ENCODE data around the gene MBD1. TPM values are rescaled to one million over a fixed set of nuclear protein-coding genes. Genes with fewer than 3 reads are reported as not detected.

MBD1 gene
- polyA plus RNA-seq, 1 of the 3 experiments (the other 2 are of a cell fraction): 72.3 TPM

- WGBS (ENCODE audit: low lambda C conversion rate): 2% methylated on average over 23 of the region's 26 CpGs
- H3K79me2 ChIP-seq (ENCODE audit: insufficient read depth): no peaks in the 10 kb centered on the region
- H3K36me3 ChIP-seq (replicated peaks in 1 of 2; ENCODE audit: control insufficient read depth in 1 of 2, insufficient read depth in 2 of 2, low read length in 1 of 2): no peaks in the 10 kb centered on the region
- H4K20me1 ChIP-seq (ENCODE audit: insufficient read depth): no peaks in the 10 kb centered on the region
- TF ChIP-seq NRF1 (IDR thresholded peaks at IDR 0.05; ENCODE audit: low read depth, low read length) (peak; percentile 80), MXI1 (IDR thresholded peaks at IDR 0.05; ENCODE audit: low read depth, low read length) (peak; percentile 99), RFX5 (IDR thresholded peaks at IDR 0.05; ENCODE audit: low read length) (peak; percentile 95), MAX (IDR thresholded peaks at IDR 0.05; ENCODE audit: low read depth) (peak; percentile 63), ZBTB33 (IDR thresholded peaks at IDR 0.05; ENCODE audit: borderline replicate concordance, low read depth) (no peak), FOXM1 (IDR thresholded peaks at IDR 0.05; ENCODE audit: low read depth) (no peak), POLR2AphosphoS5 (IDR thresholded peaks at IDR 0.05; ENCODE audit: low read depth, low read length) (peak; percentile 58; the same call in 1 of the 2 replicates), SIN3A (IDR thresholded peaks at IDR 0.05; ENCODE audit: borderline replicate concordance, low read depth, low read length) (0 out of 2 replicates have a peak, but pooled peaks have one; percentile 45), USF1 (IDR thresholded peaks at IDR 0.05; ENCODE audit: borderline replicate concordance, low read depth) (no peak; the same call in 1 of the 2 replicates), ELF1 (IDR thresholded peaks at IDR 0.05) (no peak), SMC3 (IDR thresholded peaks at IDR 0.05; ENCODE audit: low read depth, low read length) (no peak), PBX3 (IDR thresholded peaks at IDR 0.05) (no peak), FOXJ3 (CRISPR knock-in tag; IDR thresholded peaks at IDR 0.05) (no peak)
- 0 out of 2 replicates have a peak, but pooled peaks cover 4% of the 10 kb centered on the region for H3K9me3 ChIP-seq
- H3K27me3 ChIP-seq (ENCODE audit: insufficient read depth): peaks cover 6% of the 10 kb centered on the region; the same call in 1 of the 2 replicates
- no peaks in the 10 kb centered on the region for H3K9me2 ChIP-seq
- H2AFZ ChIP-seq (ENCODE audit: low read depth): peak overlapping the region; percentile 80
- CTCF ChIA-PET: interaction anchor here (0.7 to 2.5 kb wide), 3 partner anchors 49 to 122 kb away, joined by 3 to 11 read pairs (median 7); no protein-coding TSS in a partner anchor
- POLR2A ChIA-PET: interaction anchor here (0.6 to 0.7 kb wide), 2 partner anchors 9 to 26 kb away, joined by 3 to 5 read pairs; no protein-coding TSS in a partner anchor
- DNase-seq: peak; percentile 94
- H3K4me2 ChIP-seq: peak overlapping the region; percentile 70
- H3K4me1 ChIP-seq (ENCODE audit: control insufficient read depth in 1 of 2, insufficient read depth in 2 of 2, low read depth in 1 of 2, low read length in 1 of 2): peaks cover 0 to 8% of the 10 kb centered on the region in 2 experiments; a peak in 1 of 4 replicates
- H3K27ac ChIP-seq (ENCODE audit: low read depth in 2 of 2, low read length in 1 of 2): no peak overlapping the region; a peak in 1 of 4 replicates
- H3K9ac ChIP-seq: no peak overlapping the region
- H3K4me3 ChIP-seq (ENCODE audit: low read depth in 2 of 2, low read length in 1 of 2): peak overlapping the region; percentile 59 to 60
- no peaks in the 10 kb centered on the region for H3F3A ChIP-seq (replicated peaks; ENCODE audit: insufficient read depth)
Measured at GRCh38 chr18:50307738-50308470, 26.6 kb upstream of the MBD1 start.

Data from SK-N-SH (cell line).